Suppressor macrophage (primary cell): Measurements from ENCODE around the gene SPC25.
A peak's percentile ranks its signal among the peaks of the same experiment; 100 is the strongest.
"Not testable (repeated sequence)": the region's sequence is repeated elsewhere in the genome, so short reads cannot be mapped to it uniquely, and the experiment has no call there.

Experiments
- DNase-seq, 4 experiments: peaks; one replicate each; pipeline ENCODE4 v3.0.0-alpha.2; 2020 to 2022

Gene SPC25

DNA sequence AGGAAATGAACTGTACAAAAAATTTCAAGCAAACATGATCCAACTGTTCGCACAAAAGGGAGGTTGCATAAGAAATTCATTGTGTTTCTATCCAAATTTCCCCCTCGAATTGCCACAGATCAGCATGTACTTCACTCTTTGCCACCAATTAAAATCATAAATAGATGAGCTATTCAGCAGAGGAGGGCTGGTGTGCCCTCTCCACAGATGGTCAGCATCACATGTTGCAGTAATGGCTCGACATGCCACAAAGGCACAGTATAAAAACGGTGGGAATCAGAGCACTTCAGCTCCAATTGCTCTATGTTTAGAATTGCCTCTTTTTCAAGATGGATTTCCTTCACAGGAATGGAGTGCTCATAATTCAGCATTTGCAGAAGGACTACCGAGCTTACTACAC is 10.8 kb upstream of the SPC25 start, which contains the start of gene G6PC2:
G6PC2 (plus strand) TSS at position 289 of the 400 bp plus-strand sequence; CDS start at position 330, 41 bp downstream.
- no peak for DNase-seq

DNA sequence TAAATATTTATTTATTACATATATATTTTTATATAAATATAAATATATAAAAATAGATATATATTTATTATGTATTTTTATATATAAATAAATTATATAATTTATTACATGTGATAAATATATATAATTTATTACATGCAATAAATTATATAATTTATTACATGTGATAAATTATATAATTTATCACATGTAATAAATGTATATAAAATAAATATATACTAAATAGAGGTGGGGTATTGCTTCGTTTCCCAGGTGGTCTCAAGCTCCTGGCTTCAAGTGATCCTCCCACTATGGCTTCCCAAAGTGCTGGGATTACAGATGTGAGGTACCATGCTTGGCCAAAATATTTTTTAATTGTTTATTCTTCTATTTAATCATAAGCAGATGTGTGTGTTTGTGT is 7.2 kb upstream of the SPC25 start:
- DNase-seq, result no peak

DNA sequence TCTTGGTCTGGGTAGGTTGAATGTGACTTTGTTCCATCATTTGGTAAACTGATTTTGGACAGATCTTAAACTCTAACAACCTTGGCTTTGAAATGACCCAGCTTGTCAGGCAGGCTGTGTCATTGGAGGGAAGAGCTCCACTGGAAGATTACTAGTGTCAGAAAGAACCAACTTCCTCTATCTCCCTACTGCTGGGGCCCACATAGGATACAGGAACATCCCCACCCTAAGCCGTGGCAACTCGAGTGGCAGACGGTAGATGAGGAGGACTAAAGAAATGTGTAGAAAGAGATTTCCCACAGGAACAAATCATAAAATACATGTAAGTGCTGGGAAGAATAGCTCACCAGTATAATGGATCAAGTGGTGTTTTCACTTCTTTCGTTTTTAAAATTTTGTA is 6.6 kb upstream of the SPC25 start:
- peak; percentile 11 to 42 (median 26) for DNase-seq

DNA sequence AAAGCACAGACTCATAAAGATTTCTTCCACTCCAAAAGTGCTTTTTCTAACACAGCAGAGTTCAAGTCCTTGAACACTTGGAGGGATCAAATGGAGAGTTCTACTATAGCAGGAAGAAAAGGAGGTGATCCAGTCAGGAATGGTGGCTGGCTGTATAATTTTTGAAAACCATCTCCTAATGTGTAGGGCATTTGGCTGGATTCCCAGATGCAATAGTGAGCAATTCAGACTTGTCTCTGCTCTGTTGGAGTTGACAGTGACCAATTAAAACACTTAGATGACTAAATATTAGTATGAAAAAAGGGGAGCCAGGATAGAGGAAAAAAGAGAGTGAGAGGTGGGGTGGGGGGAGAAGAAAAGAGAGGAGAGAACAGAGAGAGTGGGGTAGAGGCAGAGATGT is 5.5 kb upstream of the SPC25 start:
- DNase-seq, result no peak

DNA sequence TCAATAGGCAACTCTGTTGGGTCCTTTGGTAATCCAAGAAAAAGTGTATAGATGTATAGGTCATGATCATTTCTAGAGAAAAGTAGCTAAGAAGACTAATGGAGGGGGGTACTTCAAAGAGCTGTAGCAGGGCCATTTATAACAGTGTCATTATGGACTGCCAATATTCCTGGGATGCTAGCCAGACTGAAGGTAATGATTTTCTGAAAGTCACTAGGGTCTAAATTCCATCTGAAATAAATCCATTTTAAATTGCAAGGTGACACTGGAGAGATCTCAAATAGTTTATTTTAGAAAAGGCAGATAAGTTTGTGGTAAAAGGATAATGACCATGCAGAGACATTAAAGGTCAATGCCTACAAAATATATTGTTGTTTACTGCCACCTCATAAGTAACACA is 4.5 kb upstream of the SPC25 start:
- no peak for DNase-seq

DNA sequence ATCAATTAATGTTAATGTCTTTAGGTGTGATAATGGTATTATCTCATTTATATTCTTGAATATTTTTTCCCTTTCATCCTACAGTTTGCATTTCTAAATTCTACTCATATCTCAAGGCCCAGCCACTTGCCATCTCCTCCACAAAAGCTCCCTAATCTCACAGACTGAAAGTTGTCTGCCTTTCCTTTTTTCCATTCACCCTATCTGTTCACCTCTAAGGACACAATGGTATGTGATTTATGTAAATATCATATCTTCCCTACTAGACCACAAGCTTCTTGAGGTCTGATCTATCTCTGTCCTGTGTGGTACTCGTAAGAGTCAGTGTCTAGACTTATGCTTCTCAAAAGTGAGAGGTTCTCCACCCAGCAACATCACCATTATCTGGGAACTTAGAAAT is 3.9 kb upstream of the SPC25 start:
- DNase-seq, result no peak

DNA sequence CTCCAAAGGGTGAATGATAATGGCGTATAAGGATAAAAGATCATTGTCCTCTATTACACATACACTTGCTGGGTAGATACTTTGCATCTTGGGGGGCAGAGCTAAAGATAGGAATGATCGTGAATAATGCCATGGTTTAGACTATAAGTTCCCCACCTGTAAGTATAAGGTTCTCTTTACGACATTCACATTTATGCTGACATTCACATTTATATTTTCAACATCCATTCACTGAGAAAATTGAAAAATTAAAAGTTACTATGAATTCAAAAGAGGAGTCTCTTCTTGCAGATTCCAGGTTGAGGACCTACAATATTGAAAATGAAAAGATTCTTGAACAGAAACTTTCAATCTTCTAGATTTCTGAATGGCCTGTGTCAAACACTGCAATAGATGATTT is 2.1 kb upstream of the SPC25 start:
- DNase-seq, result no peak

DNA sequence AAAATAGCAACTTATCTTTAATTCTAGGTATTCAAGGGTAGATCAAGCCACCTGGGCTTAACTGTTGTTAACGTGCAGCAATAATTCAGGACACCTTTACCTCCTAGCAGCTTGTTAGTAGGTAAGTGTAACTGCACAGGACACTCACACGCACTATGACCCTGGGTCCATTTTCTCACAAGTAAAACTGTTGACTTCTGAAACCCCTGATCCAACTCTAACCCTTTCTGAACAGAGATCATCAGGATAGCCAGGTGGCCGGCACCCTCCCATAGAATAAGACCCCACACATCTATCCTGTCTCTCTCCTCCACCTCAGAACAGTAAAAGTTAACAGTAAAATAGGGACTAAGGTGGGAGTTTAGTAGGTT is 610 bp downstream of the SPC25 start:
- DNase-seq, result peak in 1 of 4 experiments; percentile 4

DNA sequence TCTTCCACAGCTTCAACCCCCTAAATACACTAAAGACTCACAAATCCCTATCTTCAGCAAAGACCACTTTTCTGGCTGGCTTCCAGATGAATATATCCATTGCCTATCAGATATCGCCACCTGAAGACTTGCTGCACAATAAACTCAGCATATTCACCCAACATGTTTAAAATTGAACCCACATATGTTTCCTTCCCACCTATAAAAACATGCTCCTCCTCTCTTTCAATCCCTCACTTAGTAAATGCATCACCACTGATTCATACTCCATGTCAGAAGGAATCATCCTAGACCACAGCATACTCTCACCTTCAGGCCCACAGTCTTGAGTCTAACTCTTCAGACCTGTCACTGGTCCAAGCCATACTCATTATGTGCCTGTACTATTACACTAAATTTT is 5.3 kb downstream of the SPC25 start:
- no peak for DNase-seq

DNA sequence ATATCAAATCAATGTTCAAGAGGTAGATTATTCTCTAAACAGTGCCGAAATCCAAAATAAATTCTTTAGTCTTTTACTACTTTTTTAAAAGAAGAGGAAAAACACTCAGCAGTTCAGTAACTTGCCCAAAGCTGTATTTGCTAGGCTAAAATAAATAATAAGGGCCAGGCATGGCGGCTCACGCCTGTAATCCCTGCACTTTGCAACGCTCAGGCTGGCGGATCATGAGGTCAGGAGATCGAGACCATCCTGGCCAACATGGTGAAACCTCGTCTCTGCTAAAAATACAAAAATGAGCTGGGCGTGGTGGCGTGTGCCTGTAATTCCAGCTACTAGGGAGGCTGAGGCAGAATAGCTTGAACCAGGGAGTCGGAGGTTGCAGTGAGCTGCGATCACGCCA is 8.1 kb downstream of the SPC25 start:
- DNase-seq, result not testable (repeated sequence)

DNA sequence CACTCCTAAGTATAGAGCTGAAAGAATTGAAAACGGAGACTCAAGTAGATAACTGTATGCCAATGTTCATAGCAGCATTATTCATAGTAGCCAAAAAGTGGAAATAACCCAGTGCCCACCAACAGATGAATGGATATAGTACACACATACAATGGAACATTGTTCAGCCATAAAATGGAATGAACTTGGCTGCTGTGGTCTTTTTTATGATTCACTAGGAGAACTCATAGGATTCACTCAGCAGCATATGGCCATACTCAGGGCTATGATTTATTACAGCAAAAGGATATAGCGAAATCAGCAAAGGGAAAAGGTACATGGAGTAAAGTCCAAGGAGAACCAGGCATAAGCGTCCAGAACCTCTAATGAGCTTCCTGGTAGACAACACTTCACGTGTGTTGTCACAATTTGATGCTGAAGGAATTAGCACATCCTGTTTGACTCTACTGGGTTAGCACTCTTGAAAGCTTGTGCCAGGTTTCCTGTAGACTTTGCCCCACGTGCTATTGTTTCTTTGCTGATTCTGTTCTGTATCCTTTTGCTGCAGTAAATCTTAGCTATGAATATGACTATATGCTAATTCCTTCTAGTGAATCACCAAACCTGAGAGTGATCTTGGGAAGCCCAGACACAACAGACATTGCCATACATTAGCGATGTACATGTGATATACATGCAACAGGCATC is 15.7 kb downstream of the SPC25 start:
- DNase-seq, result no peak

DNA sequence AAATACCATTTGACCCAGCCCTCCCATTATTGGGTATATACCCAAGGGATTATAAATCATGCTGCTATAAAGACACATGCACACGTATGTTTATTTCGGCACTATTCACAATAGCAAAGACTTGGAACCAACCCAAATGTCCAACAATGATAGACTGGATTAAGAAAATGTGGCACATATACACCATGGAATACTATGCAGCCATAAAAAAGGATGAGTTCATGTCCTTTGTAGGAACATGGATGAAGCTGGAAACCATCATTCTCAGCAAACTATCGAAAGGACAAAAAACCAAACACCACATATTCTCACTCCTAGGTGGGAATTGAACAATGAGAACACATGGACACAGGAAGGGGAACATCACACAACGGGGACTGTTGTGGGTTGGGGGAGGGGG is 19.4 kb downstream of the SPC25 start:
- not testable (repeated sequence) for DNase-seq

DNA sequence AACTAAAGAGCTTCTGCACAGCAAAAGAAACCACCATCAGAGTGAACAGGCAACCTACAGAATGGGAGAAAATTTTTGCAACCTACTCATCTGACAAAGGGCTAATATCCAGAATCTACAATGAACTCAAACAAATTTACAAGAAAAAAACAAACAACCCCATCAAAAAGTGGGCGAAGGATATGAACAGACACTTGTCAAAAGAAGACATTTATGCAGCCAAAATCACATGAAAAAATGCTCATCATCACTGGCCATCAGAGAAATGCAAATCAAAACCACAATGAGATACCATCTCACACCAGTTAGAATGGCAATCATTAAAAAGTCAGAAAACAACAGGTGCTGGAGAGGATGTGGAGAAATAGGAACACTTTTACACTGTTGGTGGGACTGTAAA is 19.9 kb downstream of the SPC25 start:
- DNase-seq, result not testable (repeated sequence)

DNA sequence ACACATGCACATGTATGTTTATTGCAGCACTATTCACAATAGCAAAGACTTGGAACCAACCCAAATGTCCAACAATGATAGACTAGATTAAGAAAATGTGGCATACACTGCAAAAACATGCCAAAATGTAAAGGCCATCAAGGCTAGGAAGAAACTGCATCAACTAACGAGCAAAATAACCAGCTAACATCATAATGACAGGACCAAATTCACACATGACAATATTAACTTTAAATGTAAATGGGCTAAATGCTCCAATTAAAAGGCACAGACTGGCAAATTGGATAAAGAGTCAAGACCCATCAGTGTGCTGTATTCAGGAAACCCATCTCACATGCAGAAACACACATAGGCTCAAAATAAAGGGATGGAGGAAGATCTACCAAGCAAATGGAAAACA is 23.1 kb downstream of the SPC25 start:
- not testable (repeated sequence) for DNase-seq

DNA sequence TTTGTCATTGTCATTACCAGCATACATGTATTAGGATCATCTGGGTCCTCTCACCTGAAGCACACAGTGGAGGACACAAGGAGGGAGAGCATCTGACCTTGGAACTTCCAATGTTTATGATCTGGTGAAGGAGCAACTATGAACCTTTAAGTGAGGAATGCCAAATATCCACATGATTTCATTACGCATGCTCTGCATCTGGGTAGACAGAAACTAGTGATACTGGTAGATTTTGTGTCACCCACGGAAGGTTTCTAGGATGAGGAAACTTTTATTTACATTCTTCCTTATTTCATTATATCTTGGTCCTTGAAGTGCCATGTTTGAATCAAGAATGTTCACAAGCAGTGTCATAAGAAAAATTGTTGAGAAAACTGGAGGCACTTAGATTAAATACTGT is 32.1 kb downstream of the SPC25 start:
- DNase-seq, result no peak

DNA sequence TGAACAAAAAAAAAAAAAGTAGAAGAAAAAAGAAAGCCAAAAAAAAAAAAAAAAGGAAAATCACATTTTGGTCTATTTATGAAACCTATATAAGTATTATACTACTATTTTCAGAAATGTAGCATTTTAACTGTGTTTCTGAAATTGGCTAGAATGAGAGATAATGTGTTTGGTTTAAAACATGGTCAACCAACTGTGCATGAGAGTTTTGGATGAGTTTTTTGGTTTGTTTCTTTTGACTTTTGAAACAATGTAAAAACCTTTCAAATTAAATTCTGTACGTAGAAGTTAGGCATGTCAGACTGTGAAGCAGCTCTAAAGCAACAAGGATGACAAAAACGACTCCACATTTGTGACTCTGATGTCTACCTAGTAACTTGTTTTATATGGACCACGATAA is 34.6 kb downstream of the SPC25 start:
- DNase-seq, result no peak

DNA sequence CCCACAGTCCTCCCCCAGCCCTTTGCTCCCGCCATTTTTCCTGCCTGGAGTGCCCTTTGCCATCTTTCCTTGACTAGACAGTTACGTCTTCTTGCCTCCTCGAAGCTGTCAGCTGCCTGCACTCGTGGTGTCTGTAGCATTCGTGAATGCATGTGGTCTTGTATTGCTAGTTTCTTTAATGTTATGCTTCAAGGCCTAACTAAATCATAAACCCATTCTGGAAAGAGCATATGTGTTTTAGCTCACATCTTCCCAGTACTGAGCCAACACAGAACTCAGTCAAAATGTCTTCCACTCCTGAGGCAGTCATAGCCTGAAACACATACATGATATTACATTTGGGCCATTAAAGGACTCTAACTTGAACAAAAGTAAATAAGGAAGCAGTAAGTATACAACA is 35.6 kb downstream of the SPC25 start:
- DNase-seq, result no peak

DNA sequence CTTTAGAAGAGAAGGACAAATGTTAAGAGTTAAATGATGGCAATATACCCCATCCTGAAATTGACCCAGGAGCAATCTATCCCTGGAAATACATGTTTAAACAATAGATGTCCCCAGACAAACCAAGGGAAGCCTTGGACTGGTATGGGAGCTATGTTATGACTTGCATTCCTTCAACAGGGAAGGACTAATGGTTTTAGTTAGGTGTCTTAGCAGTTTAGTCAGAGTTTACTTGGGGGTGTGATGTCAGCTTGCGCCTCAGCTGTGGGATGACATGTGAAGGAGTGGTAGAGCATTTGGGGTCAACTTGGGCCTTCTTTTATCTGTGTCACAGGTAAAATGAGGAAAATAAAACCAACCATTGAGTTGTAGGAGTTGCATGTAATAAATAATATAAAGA is 36.8 kb downstream of the SPC25 start:
- no peak for DNase-seq

DNA sequence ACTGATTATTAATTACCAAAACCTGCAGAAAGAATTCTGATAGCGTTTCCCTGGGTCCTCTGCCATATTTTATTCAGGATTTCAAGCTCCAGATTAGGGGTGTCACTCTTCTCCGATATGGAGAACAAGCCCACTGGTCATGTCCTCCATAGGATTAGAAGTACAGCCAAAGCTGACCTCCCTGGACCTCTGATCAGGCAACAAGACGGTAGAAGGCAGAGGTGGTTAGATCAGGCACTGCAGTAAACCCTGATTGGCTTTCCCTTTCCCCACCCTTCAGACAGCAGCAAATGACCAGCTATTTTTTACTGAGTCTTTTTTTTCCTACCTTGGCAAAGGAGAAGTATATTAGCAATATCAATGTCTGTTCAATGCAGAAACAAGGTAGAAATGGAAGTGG is 37.7 kb downstream of the SPC25 start:
- no peak for DNase-seq

DNA sequence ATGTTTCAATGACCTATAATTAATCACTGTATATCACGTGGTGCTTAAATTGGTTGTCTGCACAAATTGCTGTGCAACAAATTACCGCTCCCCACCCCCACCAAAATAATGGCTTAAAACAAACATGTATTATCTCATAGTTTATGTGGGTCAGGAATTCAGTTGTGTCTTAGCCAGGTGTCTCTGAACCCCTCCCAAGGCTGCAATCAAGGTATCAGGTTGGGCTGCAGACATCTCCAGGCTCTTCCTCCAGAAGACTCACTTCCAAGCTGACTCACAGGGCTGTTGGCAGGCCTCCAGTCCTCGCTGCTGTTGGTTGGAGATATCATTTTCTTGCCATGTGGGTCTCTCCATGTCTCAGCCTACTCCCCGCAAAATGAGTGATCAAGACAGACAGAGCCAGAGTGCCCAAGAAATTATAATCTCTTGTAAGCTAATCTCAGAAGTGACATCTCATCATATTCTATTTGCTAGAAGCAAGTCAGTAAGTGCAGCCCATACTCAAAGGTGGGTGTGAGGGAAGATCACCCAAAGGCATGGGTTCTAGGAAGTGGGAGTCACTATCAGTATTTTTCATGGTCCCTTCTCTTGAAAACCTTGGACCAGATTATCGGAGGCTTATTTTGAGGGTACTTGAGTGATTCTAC is 38.4 kb downstream of the SPC25 start:
- no peak for DNase-seq

DNA sequence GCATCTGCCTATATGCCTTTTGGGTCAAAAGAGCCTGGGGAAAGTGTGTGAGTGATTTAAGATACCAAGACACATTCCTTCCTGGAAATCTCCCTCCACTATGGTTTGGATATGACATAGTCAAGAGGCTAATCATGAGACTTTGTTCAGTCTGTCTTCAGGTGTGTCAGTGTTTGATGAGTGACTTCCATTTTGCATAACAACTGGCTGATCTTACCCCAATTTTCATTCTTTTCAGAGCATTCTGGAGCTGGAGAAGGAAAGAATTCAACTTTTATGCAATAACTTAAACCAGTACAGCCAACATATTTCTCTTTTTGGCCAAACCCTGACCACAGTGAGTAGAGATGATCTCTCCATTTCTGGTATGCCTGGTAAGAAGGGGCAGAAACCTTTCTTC is 39.4 kb downstream of the SPC25 start:
- DNase-seq, result no peak

DNA sequence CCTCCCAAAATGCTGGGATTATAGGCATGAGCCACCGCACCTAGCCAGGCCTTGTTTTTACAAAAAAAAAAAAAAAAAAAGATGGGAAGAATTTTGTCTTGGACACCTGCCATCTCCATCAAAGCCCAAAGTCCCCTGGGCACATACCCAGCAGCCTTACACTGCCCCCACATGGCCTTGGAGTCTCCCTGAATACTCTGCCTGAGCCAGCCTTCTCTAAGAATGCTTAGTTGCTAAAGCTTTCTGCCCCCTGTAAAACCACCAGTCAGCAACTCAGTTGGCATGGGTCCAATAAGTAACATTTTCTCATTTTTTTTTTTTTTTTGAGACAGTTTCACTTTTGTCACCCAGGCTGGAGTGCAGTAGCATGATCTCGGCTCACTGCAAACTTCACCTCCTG is 40.6 kb downstream of the SPC25 start:
- DNase-seq, result peak in 3 of 4 experiments; percentile 21 to 39 (median 31)

DNA sequence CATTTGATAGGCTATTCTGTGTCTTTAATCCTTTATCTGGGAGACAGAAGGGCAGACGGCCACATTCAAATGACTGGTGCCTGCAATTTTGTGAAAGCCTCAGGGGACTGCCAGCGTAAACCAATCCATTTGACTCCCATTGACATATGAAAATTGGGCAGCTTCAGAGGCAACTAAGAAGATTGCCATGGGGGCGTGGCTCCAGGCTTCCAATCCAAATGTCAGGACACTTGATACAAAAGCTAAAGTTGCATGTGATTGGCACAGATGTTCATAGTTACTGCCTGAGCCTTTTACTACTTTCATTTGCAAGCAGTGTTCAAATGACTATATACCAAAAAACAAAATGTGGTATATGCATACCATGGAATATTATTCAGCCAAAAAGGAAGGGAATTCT is 42.0 kb downstream of the SPC25 start:
- DNase-seq, result no peak

DNA sequence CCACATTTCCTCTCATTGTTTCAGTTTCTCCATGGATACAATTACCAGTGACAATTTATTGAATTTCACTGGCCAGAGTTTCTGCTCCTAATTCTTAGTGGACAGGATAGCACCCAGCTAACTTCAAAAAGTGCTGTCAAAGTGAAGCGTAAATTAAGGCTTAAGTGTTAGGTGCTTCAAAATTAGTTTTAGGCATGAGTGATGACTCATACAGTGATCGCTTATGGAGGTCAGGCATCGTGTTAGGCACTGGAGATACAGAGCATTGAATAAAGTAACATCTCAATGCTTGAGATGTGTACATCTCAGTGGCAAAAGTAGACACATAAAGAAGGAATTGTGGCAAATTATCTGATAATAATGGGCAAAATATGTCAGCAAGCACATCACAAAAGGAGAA is 47.0 kb downstream of the SPC25 start:
- no peak for DNase-seq

DNA sequence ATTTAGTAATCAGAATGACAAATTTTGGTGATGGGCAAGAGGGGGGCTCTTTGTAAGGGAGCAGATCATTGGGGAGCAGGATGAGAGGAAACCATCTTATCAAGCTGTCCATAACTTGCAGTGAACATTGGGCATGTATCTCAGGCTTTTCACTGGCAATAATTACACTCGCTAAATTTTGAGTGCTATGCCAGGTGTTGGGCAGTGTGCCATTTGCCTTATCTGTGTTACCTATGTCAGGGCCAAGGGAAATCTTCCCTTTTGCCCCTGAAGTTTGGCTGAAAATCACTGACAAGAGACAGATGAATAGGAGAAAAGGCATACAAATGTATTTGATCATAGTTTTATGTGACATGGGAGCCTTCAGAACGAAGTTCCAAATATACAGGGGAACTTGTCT is 48.8 kb downstream of the SPC25 start:
- no peak for DNase-seq
